Neural cell (in vitro differentiated cells): ENCODE results near the gene IL4I1.

Source experiments
- CTCF ChIP-seq: fragments of 450-650 bp; IDR thresholded peaks from 2 replicates; pipeline ENCODE4 v1.5.1; 2014; ENCODE audit warnings: antibody characterized with exemption, mild to moderate bottlenecking, moderate library complexity; ENCODE audit not compliant: poor library complexity, severe bottlenecking
- EP300 ChIP-seq: fragments of 450-650 bp; conservative IDR thresholded peaks from 2 replicates; pipeline ENCODE4 v1.6.1; 2014; ENCODE audit warnings: antibody characterized with exemption, mild to moderate bottlenecking, moderate library complexity; ENCODE audit not compliant: poor library complexity, severe bottlenecking
- EZH2 ChIP-seq: fragments of 200-600, 300-800 bp; shearing (Covaris generic), sonication (generic); IDR thresholded peaks from 2 replicates; pipeline ENCODE4 v1.6.1; 2014; ENCODE audit warnings: antibody characterized with exemption, low read length, borderline replicate concordance, mild to moderate bottlenecking; ENCODE audit not compliant: insufficient read depth, poor library complexity, severe bottlenecking
- POLR2AphosphoS5 ChIP-seq: IDR thresholded peaks from 2 replicates; pipeline ENCODE4 v1.6.1; 2012
- RAD21 ChIP-seq: fragments of 450-650 bp; conservative IDR thresholded peaks from 2 replicates; pipeline ENCODE4 v1.6.1; 2014; ENCODE audit warnings: antibody characterized with exemption, mild to moderate bottlenecking, moderate library complexity
- REST ChIP-seq: IDR thresholded peaks from 2 replicates; pipeline ENCODE4 v1.6.1; 2012; ENCODE audit warnings: borderline replicate concordance
- SMC3 ChIP-seq: fragments of 450-650 bp; conservative IDR thresholded peaks from 2 replicates; pipeline ENCODE4 v1.6.1; 2014; ENCODE audit warnings: antibody characterized with exemption, mild to moderate bottlenecking, moderate library complexity; ENCODE audit not compliant: poor library complexity
- TAF1 ChIP-seq: IDR thresholded peaks from 2 replicates; pipeline ENCODE4 v1.6.1; 2012; ENCODE audit warnings: low read depth

- TF ChIP-seq CTCF (no peak), EZH2 (no peak), POLR2AphosphoS5 (no peak), RAD21 (no peak), REST (no peak), EP300 (no peak), TAF1 (peak; percentile 3), SMC3 (no peak)
Observed at GRCh38 chr19:49875857-49876421, 20.7 kb downstream of the IL4I1 start.
